ENCODE data around the gene PTPRE.

DNA sequence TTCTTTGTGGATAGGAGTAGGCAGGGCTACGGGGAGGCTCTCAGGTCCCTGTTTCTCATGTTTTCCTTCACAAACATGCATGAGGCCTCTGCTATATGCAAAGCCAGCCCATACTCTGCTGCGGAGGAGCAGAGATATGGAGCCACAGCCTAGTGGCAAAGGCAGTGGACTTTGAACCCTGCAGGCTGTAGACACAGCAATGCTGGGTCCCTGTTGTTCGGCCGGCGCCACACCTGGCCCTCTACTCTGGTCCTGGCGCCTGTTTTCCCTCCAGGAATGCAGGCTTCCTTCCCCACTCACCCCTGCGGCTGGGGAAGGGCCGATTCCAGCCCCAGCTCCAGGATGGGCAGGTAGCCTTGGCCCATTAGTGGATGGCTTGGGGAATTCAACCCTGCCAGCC lies 25.6 kb upstream of the PTPRE start:
- TF ChIP-seq, protein P1, sequence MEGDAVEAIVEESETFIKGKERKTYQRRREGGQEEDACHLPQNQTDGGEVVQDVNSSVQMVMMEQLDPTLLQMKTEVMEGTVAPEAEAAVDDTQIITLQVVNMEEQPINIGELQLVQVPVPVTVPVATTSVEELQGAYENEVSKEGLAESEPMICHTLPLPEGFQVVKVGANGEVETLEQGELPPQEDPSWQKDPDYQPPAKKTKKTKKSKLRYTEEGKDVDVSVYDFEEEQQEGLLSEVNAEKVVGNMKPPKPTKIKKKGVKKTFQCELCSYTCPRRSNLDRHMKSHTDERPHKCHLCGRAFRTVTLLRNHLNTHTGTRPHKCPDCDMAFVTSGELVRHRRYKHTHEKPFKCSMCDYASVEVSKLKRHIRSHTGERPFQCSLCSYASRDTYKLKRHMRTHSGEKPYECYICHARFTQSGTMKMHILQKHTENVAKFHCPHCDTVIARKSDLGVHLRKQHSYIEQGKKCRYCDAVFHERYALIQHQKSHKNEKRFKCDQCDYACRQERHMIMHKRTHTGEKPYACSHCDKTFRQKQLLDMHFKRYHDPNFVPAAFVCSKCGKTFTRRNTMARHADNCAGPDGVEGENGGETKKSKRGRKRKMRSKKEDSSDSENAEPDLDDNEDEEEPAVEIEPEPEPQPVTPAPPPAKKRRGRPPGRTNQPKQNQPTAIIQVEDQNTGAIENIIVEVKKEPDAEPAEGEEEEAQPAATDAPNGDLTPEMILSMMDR (IDR thresholded peaks at IDR 0.05): no peak
- no peak for TF ChIP-seq POLR2A (IDR thresholded peaks at IDR 0.05)
- no peak for TF ChIP-seq EP300 (IDR thresholded peaks at IDR 0.05)

Data from upper lobe of left lung (tissue), 4 donors.